Measurements from ENCODE around the gene TEDDM1.
"Not testable (repeated sequence)": the region's sequence is repeated elsewhere in the genome, so short reads cannot be mapped to it uniquely, and the experiment has no call there.

The TEDDM1 gene

GRCh38 chr1:182400567-182400966, at the start of gene TEDDM1:
Gene TEDDM1, minus strand, starts transcription at chr1:182400667. Its CDS starts 182 bp downstream, at chr1:182400485.
- no peak for DNase-seq

- no peak for DNase-seq
Observed at GRCh38 chr1:182450087-182450486, 49.6 kb upstream of the TEDDM1 start, which contains the start of gene RGSL1. Gene RGSL1, plus strand, starts transcription at chr1:182450146. Its CDS starts 20 bp downstream, at chr1:182450166.

GRCh38 chr1:182447660-182448059, 47.2 kb upstream of the TEDDM1 start:
- no peak for DNase-seq

GRCh38 chr1:182447124-182447523, 46.7 kb upstream of the TEDDM1 start:
- DNase-seq, result not testable (repeated sequence)

- DNase-seq, result no peak
Observed at GRCh38 chr1:182446033-182446669, 45.7 kb upstream of the TEDDM1 start.

GRCh38 chr1:182444497-182444896, 44.0 kb upstream of the TEDDM1 start:
- no peak for DNase-seq

GRCh38 chr1:182442333-182442732, 41.9 kb upstream of the TEDDM1 start:
- no peak for DNase-seq

- DNase-seq, result no peak
Observed at GRCh38 chr1:182441719-182442118, 41.3 kb upstream of the TEDDM1 start.

GRCh38 chr1:182438326-182438725, 37.9 kb upstream of the TEDDM1 start:
- no peak for DNase-seq

- no peak for DNase-seq
Observed at GRCh38 chr1:182433580-182433979, 33.1 kb upstream of the TEDDM1 start.

GRCh38 chr1:182431278-182431677, 30.8 kb upstream of the TEDDM1 start:
- DNase-seq, result no peak

- DNase-seq, result no peak
Observed at GRCh38 chr1:182430263-182431068, 30.0 kb upstream of the TEDDM1 start.

- DNase-seq, result no peak
Observed at GRCh38 chr1:182428043-182428442, 27.6 kb upstream of the TEDDM1 start.

- no peak for DNase-seq
Observed at GRCh38 chr1:182426442-182427430, 26.3 kb upstream of the TEDDM1 start.

- no peak for DNase-seq
Observed at GRCh38 chr1:182415789-182416188, 15.3 kb upstream of the TEDDM1 start.

- DNase-seq, result no peak
Observed at GRCh38 chr1:182413969-182414368, 13.5 kb upstream of the TEDDM1 start.

- DNase-seq, result no peak
Observed at GRCh38 chr1:182413486-182413885, 13.0 kb upstream of the TEDDM1 start.

GRCh38 chr1:182410620-182411273, 10.3 kb upstream of the TEDDM1 start:
- DNase-seq, result no peak

GRCh38 chr1:182410138-182410537, 9.7 kb upstream of the TEDDM1 start:
- no peak for DNase-seq

GRCh38 chr1:182408435-182409075, 8.1 kb upstream of the TEDDM1 start:
- no peak for DNase-seq

GRCh38 chr1:182407724-182408123, 7.3 kb upstream of the TEDDM1 start:
- DNase-seq, result no peak

- no peak for DNase-seq
Observed at GRCh38 chr1:182406012-182406411, 5.5 kb upstream of the TEDDM1 start.
